ENCODE measurements around the gene TNN.

- TF ChIP-seq, protein P1, sequence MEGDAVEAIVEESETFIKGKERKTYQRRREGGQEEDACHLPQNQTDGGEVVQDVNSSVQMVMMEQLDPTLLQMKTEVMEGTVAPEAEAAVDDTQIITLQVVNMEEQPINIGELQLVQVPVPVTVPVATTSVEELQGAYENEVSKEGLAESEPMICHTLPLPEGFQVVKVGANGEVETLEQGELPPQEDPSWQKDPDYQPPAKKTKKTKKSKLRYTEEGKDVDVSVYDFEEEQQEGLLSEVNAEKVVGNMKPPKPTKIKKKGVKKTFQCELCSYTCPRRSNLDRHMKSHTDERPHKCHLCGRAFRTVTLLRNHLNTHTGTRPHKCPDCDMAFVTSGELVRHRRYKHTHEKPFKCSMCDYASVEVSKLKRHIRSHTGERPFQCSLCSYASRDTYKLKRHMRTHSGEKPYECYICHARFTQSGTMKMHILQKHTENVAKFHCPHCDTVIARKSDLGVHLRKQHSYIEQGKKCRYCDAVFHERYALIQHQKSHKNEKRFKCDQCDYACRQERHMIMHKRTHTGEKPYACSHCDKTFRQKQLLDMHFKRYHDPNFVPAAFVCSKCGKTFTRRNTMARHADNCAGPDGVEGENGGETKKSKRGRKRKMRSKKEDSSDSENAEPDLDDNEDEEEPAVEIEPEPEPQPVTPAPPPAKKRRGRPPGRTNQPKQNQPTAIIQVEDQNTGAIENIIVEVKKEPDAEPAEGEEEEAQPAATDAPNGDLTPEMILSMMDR (IDR thresholded peaks at IDR 0.05), result no peak
- no peak for TF ChIP-seq POLR2A (IDR thresholded peaks at IDR 0.05)
These were observed 62.5 kb downstream of the TNN start for GRCh38 chr1:175129997-175130648.
